H1 (cell line): Measurements from ENCODE around the gene RNF145. TPM values are rescaled to one million over a fixed set of nuclear protein-coding genes. Genes with fewer than 3 reads are reported as not detected.

Experiments
- ASH2L ChIP-seq: fragments of 200-600, 300-600 bp; sonication (generic); IDR thresholded peaks from one replicate; pipeline ENCODE4 v1.7.1; 2017; ENCODE audit warnings: low read length
- BRCA1 ChIP-seq: IDR thresholded peaks from 2 replicates; pipeline ENCODE4 v1.6.1; 2012; ENCODE audit warnings: low read depth, low read length, improper control_type of control experiment
- CHD7 ChIP-seq: fragments of 300-600 bp; sonication (generic); IDR thresholded peaks from 2 replicates; pipeline ENCODE4 v1.7.1; 2012; ENCODE audit warnings: low read length, moderate library complexity, mild to moderate bottlenecking, inconsistent platforms; ENCODE audit not compliant: insufficient replicate concordance
- MAX ChIP-seq: IDR thresholded peaks from 2 replicates; pipeline ENCODE4 v1.6.1; 2012; ENCODE audit warnings: inconsistent platforms
- RAD21 ChIP-seq, 2 experiments: IDR thresholded peaks in 1 of 2; conservative IDR thresholded peaks in 1 of 2; 2 replicates each; pipeline ENCODE4 v1.6.1; 2011; ENCODE audit warnings: low read depth in 2 of 2, low read length in 2 of 2, improper control_type of control experiment in 1 of 2, inconsistent platforms in 1 of 2, mild to moderate bottlenecking in 1 of 2, moderate library complexity in 1 of 2
- SIN3A ChIP-seq, 2 experiments: IDR thresholded peaks in 1 of 2; conservative IDR thresholded peaks in 1 of 2; 2 replicates each; pipeline ENCODE4 v1.6.1; 2011 to 2012; ENCODE audit warnings: low read length in 2 of 2, improper control_type of control experiment in 1 of 2, low read depth in 1 of 2, mild to moderate bottlenecking in 1 of 2
- TAF1 ChIP-seq: IDR thresholded peaks from 2 replicates; pipeline ENCODE4 v1.6.1; 2011; ENCODE audit warnings: mild to moderate bottlenecking, low read depth, low read length
- polyA plus RNA-seq, 7 experiments: library from polyadenylated mRNA; depleted of rRNA in 3 of 7; stranded (reverse) in 5 of 7; unstranded in 2 of 7; fragments of >200 nt in 5 of 7; fragments of 200-250 nt in 2 of 7; gene quantifications; 1 replicate in 5 of 7; 2 replicates in 1 of 7; 4 replicates in 1 of 7; pipeline versions ENCODE4 v1.2.1 to v1.2.3, GENCODE V29; 2011 to 2013; ENCODE audit warnings: missing spikeins in 2 of 7, mixed read lengths in 2 of 7
- total RNA-seq: library from RNA; stranded (reverse); fragmentation: NEBNext Ultra II Directional; extraction: Animal tissue kit (Norgen Biotek cat#: 25700); gene quantifications from 2 replicates; pipeline ENCODE4 v1.2.1, GENCODE V29; 2021

Gene RNF145
- total and polyA plus RNA-seq, 2 of the 8 experiments (the other 6 are each of a cell fraction or from before 2014, with no cell fraction given), result 34.2 to 72.5 TPM

- TF ChIP-seq CHD7 (peak; percentile 24), ASH2L (peak; percentile 91), RAD21 (IDR thresholded peaks at IDR 0.05 in 1 of 2, conservative IDR thresholded peaks at IDR 0.05 in 1 of 2; ENCODE audit: low read depth in 2 of 2, low read length in 2 of 2) (no peak), MAX (peak; percentile 7; the same call in 1 of the 2 replicates), BRCA1 (no peak), SIN3A (conservative IDR thresholded peaks at IDR 0.05 in 1 of 2, IDR thresholded peaks at IDR 0.05 in 1 of 2; ENCODE audit: low read depth in 1 of 2, low read length in 2 of 2) (peak in 1 of 2 experiments; percentile 69; a peak in 1 of 4 replicates), TAF1 (peak; percentile 30; the same call in 1 of the 2 replicates)
These were observed 1.5 kb downstream of the RNF145 start (continued) for GRCh38 chr5:159207686-159208513.
